HAP-1 (cell line): ENCODE data around the gene CCND3.
"Not testable (repeated sequence)": the region's sequence is repeated elsewhere in the genome, so short reads cannot be mapped to it uniquely, and the experiment has no call there.

Source experiments
- DNase-seq, 2 experiments: peaks; one replicate each; pipeline ENCODE4 v3.0.0-alpha.2; 2016 to 2020; ENCODE audit warnings: low spot score in 2 of 2
- H3K27me3 ChIP-seq: fragments of 250-450 bp; sonication (Bioruptor Pico); 2 replicates; pipeline ENCODE4 v1.5.1; 2020; ENCODE audit warnings: low read depth, mild to moderate bottlenecking, moderate library complexity
- H3K36me3 ChIP-seq: fragments of 250-450 bp; sonication (Bioruptor Pico); replicated peaks from 2 replicates; pipeline ENCODE4 v1.5.1; 2020; ENCODE audit warnings: mild to moderate bottlenecking
- H3K4me1 ChIP-seq: fragments of 250-450 bp; sonication (Bioruptor Pico); 2 replicates; pipeline ENCODE4 v1.5.1; 2020; ENCODE audit warnings: mild to moderate bottlenecking
- H3K4me3 ChIP-seq: fragments of 250-450 bp; sonication (Bioruptor Pico); 2 replicates; pipeline ENCODE4 v1.5.1; 2020; ENCODE audit warnings: mild to moderate bottlenecking, moderate library complexity
- H3K9me3 ChIP-seq: fragments of 250-450 bp; sonication (Bioruptor Pico); 2 replicates; pipeline ENCODE4 v1.5.1; 2020; ENCODE audit warnings: mild to moderate bottlenecking, moderate library complexity
- in situ Hi-C: fragments of 300-500 bp; cut with MboI; formaldehyde crosslinking; loops from 3 replicates; pipeline ENCODE4 v1.14.3; 2020; ENCODE audit warnings: low sequenced_read_pairs, inconsistent platforms, mixed read lengths

CCND3 gene

DNA sequence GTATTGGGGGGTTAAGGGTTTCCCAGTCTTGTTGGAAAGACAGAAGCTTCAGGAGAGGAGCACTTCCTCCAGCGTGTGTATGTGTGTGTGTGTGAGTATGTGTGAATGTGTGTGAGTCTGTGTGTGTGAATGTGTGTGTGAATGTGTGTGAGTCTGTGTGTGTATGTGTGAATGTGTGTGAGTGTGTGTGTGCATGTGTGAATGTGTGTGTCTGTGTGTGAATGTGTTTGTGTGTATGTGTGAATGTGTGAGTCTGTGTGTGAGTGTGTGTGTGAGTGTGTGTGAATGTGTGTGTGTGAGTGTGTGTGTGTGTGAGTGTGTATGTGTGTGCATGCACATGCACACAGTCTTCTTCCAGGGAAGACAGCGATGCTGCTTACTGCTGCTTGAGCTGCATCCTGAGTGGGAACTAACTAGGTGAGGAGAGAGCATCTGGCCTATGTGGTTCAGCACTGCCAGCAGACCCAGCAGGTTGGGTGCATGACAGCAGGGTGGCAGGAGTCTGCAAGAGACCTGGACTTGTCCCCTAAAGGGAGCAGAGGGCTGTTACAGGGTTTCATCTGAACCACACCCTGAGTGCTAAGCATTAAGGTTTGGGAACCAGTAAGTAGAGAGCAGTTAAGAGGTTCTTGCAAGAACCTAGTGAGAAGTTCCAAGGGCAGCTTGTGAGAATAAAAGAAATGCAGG is 22.7 kb upstream of the CCND3 start:
- H3K36me3 ChIP-seq: no peaks in the 10 kb centered on the region
- peaks cover 33% of the 10 kb centered on the region for H3K4me1 ChIP-seq
- no peak overlapping the region for H3K4me3 ChIP-seq
- H3K9me3 ChIP-seq: no peaks in the 10 kb centered on the region
- peak in 1 of 2 experiments; percentile 13 for DNase-seq
- no peaks in the 10 kb centered on the region for H3K27me3 ChIP-seq
- in situ Hi-C loops: no loop called here

DNA sequence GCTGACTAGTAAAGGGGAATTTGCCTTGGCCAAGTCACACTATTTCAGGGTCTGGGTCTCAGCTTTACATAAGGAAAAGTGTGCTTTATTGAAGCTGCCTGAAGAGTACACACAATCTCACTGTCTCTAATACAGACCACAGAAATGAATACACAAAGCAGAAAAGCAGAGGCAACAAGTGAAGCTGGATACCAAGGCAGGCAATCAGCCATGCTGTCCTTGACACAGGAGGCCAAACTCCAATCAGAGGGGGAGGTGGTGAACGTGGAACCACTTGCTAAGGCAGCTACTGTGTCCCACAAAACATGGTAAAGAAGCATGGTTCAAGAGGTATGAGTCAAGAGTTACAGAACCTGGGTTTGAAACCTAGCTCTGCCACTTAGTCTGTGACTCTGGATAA is 21.8 kb upstream of the CCND3 start:
- in situ Hi-C loops: no loop called here
- no peak for DNase-seq
- Histone ChIP-seq H3K4me3 (no peak overlapping the region), H3K36me3 (no peaks in the 10 kb centered on the region), H3K4me1 (peaks cover 33% of the 10 kb centered on the region), H3K27me3 (no peaks in the 10 kb centered on the region), H3K9me3 (no peaks in the 10 kb centered on the region)

DNA sequence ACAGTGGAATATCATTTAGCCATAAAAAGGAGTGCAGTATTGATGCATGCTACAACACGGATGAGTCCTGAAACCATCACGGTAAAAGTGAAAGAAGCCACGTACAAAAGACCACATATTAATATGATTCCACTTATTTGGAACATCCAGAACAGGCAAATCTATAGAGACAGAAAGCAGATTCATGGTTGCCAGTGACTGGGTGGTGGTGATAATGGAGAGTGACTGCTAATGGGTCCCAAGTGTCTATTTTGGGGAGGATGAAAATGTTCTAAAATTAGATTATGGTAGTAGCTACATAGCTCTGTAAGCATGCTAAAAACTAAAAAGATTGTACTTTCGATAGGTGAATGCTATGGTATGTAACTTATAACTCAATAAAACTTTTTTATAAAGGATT is 18.4 kb upstream of the CCND3 start:
- Histone ChIP-seq H3K9me3 (no peaks in the 10 kb centered on the region), H3K36me3 (no peaks in the 10 kb centered on the region), H3K27me3 (no peaks in the 10 kb centered on the region), H3K4me3 (no peak overlapping the region), H3K4me1 (peaks cover 6% of the 10 kb centered on the region)
- DNase-seq: no peak
- in situ Hi-C loops: no loop called here

DNA sequence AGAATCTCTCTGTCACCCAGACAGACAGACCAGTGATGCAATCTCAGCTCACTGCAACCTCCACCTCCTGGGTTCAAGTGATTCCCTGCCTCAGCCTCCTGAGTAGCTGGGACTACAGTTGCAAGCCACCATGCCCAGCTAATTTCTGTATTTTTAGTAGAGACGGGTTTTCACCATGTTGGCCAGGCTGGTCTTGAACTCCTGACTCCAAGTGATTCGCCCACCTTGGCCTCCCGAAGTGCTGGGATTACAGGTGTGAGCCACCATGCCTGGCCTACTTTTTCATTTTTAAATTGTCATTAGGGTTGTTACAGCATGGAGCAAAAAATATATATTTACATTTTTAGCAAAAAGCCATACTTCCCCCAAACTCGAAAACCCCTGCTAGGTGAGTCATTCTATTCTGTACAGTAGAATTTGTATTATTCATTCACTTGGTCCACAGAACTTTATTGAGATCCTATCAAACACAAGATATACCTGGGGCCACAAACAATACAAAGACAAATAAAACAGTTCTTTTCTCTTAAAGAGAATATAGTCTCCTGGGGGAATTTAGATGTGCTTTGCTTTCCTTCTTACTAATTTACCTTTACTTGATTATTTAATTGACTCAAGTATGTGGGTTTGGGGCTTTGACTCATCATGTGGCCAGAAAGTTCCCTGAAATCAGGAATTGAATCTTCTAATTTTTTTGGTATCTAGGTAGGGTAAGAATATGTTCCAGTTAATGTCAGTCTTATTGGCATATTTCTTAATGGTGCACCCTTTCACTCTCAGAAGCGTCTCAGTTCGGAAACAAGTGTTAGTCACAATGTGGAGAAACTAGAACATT is 16.6 kb upstream of the CCND3 start:
- H3K36me3 ChIP-seq: no peaks in the 10 kb centered on the region
- H3K9me3 ChIP-seq: no peaks in the 10 kb centered on the region; the same call in 1 of the 2 replicates
- in situ Hi-C loops: no loop called here
- H3K4me1 ChIP-seq: no peaks in the 10 kb centered on the region
- no peak overlapping the region for H3K4me3 ChIP-seq
- no peak for DNase-seq
- no peaks in the 10 kb centered on the region for H3K27me3 ChIP-seq

DNA sequence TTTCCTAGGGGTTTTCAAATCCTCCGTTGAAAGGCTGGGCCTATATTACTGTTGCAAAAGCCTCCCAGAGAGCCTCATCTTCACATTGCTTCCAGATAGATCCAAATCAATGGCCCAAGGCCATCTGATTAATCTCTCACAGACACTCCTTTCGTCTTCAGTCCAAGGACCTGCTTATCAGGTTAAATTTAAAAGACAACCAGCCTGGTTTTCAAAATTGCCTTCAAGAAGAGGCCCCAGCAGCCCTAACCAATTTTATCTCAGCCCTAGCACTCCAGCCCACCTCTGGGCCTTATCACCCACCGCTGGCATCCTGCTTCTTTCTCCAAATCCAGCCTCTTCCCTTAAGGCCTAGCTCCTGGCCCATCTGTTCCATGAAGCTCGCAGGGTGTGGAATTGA is 15.5 kb upstream of the CCND3 start:
- no peak for DNase-seq
- Histone ChIP-seq H3K9me3 (no peaks in the 10 kb centered on the region; the same call in 1 of the 2 replicates), H3K36me3 (no peaks in the 10 kb centered on the region), H3K4me3 (no peak overlapping the region), H3K27me3 (no peaks in the 10 kb centered on the region), H3K4me1 (no peaks in the 10 kb centered on the region)
- in situ Hi-C loops: no loop called here

DNA sequence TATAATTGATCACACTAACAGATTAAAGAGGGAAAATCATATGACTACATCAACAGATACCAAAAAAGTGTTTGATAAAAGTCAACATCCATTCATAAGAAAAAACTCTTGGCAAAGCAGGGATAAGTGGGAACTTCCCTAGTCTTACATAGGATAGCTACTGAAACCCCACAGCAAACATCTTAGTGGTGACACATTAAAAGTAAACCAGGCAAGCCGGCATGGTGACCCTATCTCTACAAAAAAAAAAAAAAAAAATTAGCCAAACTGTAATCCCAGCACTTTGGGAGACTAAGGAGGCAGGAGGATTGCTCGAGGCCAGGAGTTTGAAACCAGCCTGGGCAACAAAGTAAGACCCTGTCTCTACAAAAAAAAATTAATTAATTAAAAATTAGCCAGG is 13.8 kb upstream of the CCND3 start:
- H3K9me3 ChIP-seq: no peaks in the 10 kb centered on the region; the same call in 1 of the 2 replicates
- in situ Hi-C loops: no loop called here
- H3K4me1 ChIP-seq: no peaks in the 10 kb centered on the region
- H3K4me3 ChIP-seq: no peak overlapping the region
- no peaks in the 10 kb centered on the region for H3K27me3 ChIP-seq
- H3K36me3 ChIP-seq: no peaks in the 10 kb centered on the region
- DNase-seq: no peak

DNA sequence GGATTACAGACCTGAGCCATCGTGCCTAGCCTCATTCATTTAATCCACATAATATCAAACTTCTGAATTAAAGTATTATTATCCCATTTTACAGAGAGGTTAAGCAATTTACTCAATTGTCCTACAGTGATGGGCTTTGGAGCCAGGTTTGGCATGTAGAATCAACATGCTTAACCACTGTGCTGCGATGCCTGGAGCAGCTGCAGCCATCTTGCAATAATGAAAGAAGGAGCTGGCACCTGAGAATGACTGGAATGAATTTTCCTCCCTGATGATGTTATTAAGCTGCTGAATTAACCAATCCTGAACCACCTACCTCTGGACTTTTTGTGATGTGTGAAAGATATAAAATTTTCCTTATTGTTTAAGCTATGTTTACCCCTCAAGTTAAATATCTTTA is 13.1 kb upstream of the CCND3 start:
- Histone ChIP-seq H3K4me1 (no peaks in the 10 kb centered on the region), H3K27me3 (no peaks in the 10 kb centered on the region), H3K9me3 (no peaks in the 10 kb centered on the region; the same call in 1 of the 2 replicates), H3K4me3 (no peak overlapping the region), H3K36me3 (no peaks in the 10 kb centered on the region)
- in situ Hi-C loops: no loop called here
- peak in 1 of 2 experiments; percentile 0 for DNase-seq

DNA sequence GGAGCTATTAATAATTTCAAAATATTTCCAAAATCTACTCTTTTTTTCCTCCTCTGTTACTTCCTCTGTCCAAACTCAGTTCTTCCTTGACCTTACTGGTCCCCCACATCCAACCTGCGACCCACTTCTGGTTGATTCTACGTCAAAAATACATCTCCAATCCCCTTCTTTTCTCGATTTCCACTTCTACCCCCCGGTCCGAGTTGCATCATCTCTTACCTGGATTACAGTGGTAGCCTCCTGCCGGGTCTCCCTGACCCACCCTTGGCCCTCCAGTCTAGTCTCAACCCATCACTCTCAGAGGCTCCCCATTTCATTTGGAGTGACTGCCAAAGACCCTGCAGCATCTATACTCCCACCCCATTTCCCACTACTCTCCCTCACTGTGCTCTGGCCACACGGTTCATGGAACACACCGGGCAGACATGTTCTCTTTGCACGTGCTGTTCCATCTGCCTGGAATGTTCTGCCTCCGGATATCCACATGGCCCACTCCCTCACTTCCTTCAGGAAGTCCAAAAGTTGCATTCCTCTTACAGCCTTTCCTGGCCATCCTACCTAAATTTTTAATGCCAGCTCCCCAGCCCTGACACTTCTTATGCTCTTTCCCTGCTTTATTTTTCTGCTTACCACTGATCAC is 6.1 kb upstream of the CCND3 start:
- in situ Hi-C loops: no loop called here
- H3K9me3 ChIP-seq: no peaks in the 10 kb centered on the region

DNA sequence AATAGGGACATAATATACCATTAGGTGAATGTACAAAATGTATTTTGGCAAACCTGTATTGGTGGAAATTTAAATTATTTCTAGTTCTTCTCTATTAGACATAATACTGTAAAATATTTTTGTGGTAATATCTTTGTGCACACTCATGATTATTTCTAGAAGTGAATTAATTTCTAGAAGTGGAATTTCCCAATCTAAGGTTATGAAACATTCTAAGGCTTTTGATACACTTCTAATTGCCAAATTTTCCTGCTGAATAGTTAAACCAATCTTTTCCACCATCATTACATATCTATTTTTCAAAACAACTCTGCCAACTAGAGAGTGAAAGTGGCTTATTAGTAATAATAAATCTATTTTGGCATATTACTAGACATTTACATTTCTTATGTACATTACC is 1.8 kb upstream of the CCND3 start:
- Histone ChIP-seq H3K4me3 (no peak overlapping the region), H3K27me3 (no peaks in the 10 kb centered on the region), H3K9me3 (no peaks in the 10 kb centered on the region), H3K36me3 (peaks cover under 1% of the 10 kb centered on the region; the same call in 1 of the 2 replicates), H3K4me1 (peaks cover 16% of the 10 kb centered on the region)
- in situ Hi-C loops: no loop called here
- DNase-seq: peak in 1 of 2 experiments; percentile 1

More for the DNA sequence above, 6.1 kb upstream of the CCND3 start:
- H3K4me1 ChIP-seq: no peaks in the 10 kb centered on the region
- no peaks in the 10 kb centered on the region for H3K27me3 ChIP-seq
- no peak overlapping the region for H3K4me3 ChIP-seq
- no peak for DNase-seq
- no peaks in the 10 kb centered on the region for H3K36me3 ChIP-seq

DNA sequence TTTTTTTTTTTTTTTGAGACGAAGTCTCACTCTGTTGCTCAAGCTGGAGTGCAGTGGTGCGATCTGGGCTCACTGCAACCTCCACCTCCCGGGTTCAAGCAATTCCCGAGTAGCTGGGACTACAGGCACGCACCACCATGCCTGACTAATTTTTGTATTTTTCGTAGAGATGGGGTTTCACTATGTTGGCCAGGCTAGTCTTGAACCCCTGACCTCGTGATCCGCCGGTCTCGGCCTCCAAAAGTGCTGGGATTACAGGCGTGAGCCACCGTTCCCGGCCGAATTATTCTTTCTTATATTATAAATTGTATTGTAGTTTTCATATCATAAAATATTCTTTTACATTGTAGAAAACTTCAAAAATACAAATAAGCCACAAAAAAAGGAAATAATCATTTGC is 1.3 kb upstream of the CCND3 start:
- DNase-seq, H3K36me3 ChIP-seq, H3K27me3 ChIP-seq, H3K4me3 ChIP-seq, H3K9me3 ChIP-seq, in situ Hi-C loops: not testable (repeated sequence)
- H3K4me1 ChIP-seq: peaks cover 16% of the 10 kb centered on the region

DNA sequence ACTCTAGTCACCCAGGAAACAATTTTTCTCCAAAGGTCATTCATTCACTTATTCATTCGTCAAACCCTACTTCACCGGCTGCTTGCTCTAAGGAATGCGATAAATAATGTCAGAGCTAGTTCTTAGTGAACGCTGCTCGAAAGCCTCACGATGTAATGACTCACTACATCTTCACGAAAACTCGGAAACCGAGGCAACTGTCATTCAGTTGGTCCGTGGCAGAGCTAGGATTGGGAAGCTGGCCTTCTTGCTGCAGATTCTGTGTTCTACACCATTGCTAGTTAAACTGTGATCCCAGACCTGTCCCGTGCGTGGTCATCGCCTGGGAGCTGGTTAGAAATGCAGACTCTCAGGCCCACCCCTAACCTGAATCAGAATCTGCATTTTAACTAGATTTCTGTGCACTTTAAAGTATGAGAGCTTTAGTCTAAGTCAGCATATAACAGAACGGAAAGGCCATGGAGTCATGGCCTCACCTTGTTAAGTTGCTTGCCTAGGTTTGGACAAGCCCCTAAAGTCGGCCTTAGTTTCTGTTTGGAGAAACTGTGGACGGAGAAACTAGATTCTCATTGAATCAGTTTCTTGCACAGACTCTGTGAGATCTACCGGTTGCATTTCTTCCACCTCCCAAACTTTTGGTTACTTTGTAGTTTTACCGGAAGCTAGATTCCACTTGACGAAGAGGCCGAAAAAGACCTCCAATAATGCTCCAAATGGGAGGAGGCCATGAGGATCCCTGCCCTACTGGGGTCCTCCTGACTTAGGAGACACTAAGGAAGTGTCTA is 651 bp upstream of the CCND3 start:
- Histone ChIP-seq H3K4me3 (peak overlapping the region; percentile 90), H3K4me1 (peaks cover 16% of the 10 kb centered on the region), H3K27me3 (no peaks in the 10 kb centered on the region), H3K36me3 (peaks cover 13% of the 10 kb centered on the region), H3K9me3 (no peaks in the 10 kb centered on the region)
- in situ Hi-C loops: no loop called here
- peak in 1 of 2 experiments; percentile 1 for DNase-seq

DNA sequence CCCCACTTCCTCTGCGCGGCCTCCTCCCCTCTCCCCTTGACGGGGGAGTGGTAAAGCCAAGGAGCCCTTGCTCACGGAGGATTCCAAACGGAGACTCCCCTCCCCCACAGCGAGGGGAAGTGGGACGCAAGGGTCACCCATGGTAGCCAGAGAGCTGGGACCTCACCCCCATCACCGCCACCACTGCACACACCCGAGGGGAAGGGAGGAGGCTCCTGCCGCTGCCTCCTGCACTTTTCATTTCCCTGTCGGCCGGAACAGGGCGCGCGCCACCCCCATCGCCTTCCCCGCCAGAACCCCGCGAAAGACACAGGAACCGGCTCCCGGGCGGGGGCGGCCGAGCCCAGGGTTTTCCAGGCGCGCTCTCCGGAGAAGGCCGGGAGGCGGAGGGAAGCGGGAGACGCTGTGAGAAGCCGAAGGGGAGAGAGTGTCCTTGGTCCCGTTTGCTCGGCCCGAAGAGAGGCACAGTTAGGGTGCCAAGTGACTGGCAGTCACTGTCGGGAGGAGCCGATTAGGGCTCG is 789 bp downstream of the CCND3 start:
- H3K36me3 ChIP-seq: peaks cover 27% of the 10 kb centered on the region
- H3K9me3 ChIP-seq: no peaks in the 10 kb centered on the region
- peaks cover 18% of the 10 kb centered on the region for H3K4me1 ChIP-seq
- H3K27me3 ChIP-seq: no peaks in the 10 kb centered on the region
- DNase-seq: peak; percentile 3 to 64
- in situ Hi-C loops: no loop called here
- H3K4me3 ChIP-seq: peak overlapping the region; percentile 90
